HG03097 (cell line): ENCODE measurements around the gene SEMA3F.
"Not testable (repeated sequence)": the region's sequence is repeated elsewhere in the genome, so short reads cannot be mapped to it uniquely, and the experiment has no call there.

Experiments
- ATAC-seq: cut with Tn5 transposase; IDR thresholded peaks from one replicate; pipeline ENCODE4 v1.9.1; 2021; ENCODE audit not compliant: unreplicated experiment, low FRiP score

Gene SEMA3F

DNA sequence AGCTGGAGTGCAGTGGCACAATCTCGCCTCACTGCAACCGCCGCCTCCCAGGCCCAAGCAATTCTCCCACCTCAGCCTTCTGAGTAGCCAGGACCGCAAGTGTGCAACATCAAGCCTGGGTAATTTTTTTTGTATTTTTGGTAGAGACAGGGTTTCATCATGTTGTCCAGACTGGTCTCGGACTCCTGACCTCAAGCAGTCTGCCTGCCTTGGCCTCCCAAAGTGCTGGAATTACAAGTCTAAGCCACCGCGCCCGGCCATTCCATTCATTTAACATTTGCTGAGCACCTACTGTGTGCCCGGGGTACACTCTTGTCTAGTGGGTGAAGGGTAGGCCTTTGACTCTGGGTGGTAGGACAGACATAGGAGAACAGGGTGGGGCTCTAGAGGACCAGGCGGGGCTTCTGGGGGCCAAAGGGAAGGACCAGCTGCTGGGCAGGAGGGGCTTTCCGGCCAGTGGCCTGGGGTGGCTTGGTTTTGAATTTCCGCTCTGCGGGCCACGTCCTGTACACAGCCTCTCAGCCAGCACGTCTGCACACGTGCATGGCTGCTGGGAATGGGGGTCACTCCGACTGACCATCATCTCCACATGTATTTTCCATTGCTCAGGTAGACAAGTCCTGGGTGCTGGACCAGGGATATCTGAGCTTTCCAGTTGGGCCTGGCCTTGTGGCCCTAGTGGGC is 52.4 kb downstream of the SEMA3F start:
- no peak for ATAC-seq

- ATAC-seq: no peak
Measured at GRCh38 chr3:50208677-50209344, 53.7 kb downstream of the SEMA3F start.

GRCh38 chr3:50210176-50210509 is 55.0 kb downstream of the SEMA3F start:
- ATAC-seq: no peak

DNA sequence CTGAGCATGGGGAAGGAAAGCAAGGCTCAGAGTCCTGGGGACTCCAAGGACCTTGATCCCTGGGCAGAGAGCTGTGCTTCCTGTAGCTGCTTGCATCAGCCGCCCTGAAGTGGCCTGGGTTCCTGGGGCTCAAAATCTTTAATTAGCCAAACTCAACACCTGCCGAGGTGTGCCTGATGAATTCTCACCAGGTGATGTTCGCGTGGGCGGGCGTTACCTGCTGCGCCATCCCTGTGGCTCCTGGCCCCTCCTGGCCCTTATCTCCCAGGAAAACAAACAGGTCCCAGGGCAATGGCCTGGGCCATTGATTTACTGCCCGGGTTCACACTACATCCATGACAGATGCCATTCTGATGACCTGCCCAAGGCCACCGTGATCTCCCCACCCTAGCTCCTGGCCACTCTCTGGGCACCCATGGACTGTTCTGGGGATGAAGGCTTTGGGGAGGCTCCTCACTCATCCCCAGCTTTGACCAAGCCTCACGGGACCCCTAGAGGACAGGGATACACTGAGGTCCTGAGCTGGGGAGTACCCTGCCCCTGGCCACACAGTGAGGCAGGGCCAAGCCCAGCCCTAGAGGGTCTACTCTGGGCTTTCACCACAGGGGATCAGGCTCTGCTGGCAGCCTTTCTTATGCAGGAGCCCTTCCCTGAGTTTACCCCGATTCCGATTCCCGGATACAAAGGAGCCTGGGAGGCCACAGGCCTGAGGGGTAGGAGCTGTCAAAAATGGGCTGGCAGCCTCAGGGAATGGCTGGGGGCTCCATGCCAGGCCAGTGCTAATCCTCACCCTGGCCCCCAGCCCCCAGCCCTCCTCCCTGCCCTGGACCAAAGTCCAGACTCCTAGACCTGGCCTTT is 55.6 kb downstream of the SEMA3F start:
- ATAC-seq: no peak

DNA sequence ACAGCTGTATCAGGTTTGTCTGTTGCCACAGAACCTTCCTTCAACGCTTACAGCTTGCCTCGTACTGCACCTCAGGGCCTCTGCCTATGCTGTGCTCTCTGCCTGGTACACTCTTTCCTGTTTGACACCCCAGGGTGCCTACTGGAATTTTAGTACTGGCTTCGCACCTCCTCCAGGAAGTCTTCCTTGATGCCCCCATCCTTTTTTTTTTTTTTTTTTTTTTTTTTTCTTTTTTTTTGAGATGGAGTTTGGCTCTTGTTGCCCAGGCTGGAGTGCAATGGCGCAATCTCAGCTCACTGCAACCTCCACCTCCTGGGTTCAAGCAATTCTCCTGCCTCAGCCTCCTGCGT is 56.2 kb downstream of the SEMA3F start:
- ATAC-seq: not testable (repeated sequence)

DNA sequence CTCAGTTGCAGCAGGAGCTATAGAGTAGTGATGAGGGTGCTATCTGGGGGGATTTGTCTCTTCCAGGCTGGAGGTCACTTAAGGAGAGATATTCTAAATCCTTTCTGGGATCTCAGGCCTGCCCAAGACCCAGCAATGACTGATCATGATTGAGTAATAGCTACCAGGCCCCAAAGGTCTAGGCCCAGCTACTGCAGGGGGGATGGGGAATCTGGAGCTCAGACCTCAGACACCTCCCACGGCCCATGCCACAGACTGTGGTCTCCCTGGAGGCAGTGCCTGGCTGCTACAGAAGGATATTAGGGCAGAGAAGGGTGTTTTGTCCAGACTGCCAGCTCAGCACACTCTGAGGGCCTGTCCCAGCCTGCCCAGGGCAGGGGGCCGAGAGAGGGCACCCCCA is 56.8 kb downstream of the SEMA3F start:
- no peak for ATAC-seq

GRCh38 chr3:50212502-50212901 is 57.4 kb downstream of the SEMA3F start:
- ATAC-seq: no peak

DNA sequence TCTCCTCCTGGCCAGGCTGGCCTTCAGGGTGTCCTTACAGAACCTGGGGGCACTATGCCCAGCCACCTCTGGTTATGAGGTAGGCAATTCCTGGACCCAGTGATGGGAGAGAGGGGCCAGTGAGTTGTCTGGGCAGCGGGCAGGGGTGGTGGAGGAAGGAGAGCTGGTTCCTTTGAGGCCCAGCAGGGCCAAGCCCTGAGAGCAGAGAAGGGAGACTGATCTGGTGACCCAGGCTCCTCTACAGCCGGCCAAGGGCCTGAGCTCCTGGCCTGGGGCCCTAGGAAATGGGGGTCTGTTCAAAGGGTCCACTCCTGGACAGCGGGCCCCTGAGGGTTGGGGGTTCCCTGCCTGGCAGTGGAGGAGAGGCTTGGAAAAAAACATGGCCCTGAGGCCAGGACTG is 57.8 kb downstream of the SEMA3F start:
- no peak for ATAC-seq

GRCh38 chr3:50213373-50213772 is 58.2 kb downstream of the SEMA3F start:
- ATAC-seq: no peak

- ATAC-seq: no peak
Measured at GRCh38 chr3:50214824-50215223, 59.7 kb downstream of the SEMA3F start.

- ATAC-seq: no peak
Measured at GRCh38 chr3:50215529-50215928, 60.4 kb downstream of the SEMA3F start.

GRCh38 chr3:50217681-50218080 is 62.6 kb downstream of the SEMA3F start:
- no peak for ATAC-seq

- no peak for ATAC-seq
Measured at GRCh38 chr3:50218448-50218847, 63.3 kb downstream of the SEMA3F start.

GRCh38 chr3:50219285-50219684 is 64.2 kb downstream of the SEMA3F start:
- no peak for ATAC-seq

DNA sequence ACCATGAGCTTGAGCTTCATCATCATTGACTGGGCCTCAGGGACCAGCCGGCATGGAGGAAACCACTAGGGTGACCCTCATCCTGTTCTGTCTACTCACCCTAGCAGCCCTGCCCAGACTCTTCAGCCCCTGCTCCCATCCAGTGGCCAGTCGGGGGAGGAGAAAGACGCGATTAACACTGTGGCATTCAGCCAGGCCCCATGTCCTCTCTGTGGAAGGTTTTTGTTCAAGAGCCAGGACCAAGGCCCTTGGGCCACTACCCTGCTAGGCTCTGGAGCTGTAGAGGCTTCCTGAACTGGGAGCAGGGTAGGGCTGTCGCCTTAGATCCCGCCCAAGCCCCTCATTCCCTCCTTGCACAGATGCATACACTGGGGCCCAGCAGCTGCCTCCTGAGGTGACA is 65.0 kb downstream of the SEMA3F start:
- no peak for ATAC-seq

GRCh38 chr3:50221051-50221410 is 65.9 kb downstream of the SEMA3F start:
- ATAC-seq: no peak

DNA sequence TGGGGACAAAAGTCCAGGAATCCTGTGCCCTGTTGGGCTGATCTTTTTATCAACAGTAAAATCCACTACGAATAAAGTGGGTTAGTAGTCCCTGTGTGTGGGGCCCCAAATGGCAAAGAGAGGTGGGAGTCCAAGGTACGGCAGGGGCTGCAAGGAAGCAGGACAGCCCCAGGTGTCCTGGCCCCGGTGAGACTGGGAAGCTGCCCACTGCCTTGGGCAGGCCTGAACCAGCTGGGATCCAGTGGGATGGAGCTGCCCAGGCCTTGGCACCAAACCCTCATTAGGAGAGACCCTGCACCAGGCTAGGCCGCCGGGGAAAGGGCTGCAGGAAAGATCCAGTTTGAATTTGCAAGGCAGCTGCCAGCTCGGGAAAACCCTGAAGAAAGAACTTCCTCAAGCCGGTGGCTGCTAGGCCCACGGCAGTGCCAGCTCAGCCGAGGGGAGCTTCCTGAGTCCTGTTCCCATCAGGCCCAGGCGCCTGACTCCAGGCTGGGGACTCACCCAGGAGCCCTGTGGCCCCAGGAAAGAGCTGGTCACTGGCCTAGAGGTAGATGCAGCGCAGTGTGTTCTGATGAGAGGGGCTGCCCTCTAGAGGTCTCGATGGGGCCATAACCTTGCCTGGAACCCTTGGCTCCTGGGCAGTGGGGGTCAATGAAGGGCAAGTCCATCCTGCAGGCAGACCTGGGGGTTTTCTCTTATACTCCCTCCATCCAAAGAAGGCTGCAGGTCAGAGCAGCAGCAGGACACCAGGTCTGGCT is 66.5 kb downstream of the SEMA3F start:
- no peak for ATAC-seq

GRCh38 chr3:50222169-50222528 is 67.0 kb downstream of the SEMA3F start:
- ATAC-seq: no peak

GRCh38 chr3:50224639-50225038 is 69.5 kb downstream of the SEMA3F start:
- no peak for ATAC-seq

GRCh38 chr3:50226888-50227389 is 71.8 kb downstream of the SEMA3F start:
- peak; percentile 23 for ATAC-seq
